Measurements from ENCODE around the gene CETP.
A peak's percentile ranks its signal among the peaks of the same experiment; 100 is the strongest.

DNA sequence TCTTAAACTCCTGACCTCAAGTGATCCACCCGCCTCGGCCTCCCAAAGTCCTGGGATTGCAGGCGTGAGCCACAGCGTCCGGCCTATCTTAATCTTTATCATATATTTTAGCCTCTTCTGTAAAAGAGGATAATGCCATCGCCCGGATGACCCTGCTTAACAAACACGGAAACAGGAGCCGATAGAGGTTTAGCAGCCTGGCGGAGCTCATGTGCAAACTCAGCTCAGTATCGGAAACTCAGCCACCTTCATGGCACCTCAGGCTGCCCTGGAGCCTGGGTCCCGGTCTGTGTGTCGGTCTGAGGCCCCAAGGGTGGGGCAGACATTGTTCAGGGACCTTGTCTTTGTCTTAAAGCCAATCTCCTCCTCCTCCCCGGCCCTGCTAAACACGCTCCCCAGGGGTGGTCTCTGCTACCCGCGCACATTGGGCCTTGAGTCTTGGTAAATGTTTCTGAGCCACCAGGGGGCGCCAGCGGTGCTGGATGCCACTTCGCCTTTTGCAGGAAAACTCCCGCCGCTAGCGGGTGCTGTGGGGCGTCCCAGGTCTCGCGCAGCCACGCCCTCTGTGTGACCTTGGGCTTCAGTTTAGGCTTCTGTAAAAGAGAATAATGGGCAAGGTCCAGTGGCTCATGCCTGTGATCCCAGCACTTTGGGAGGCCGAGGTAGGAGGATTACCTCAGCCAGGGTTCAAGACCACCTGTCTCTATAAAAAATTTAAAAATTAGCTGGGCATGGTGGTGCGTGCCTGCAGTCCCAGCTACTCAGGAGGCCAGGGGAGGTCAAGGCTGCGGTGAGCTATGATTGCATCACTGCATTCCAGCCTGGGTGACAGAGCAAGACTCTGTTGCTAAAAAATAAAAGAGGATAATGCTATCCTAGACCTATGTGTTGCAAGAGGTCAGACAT is 2.7 kb downstream of the CETP start:
- TF ChIP-seq CTCF (IDR thresholded peaks at IDR 0.05) (peak; percentile 54 to 97 (median 70)), POLR2A (IDR thresholded peaks at IDR 0.05) (no peak)
